AG10803 (cell line): ENCODE measurements around the gene KLHL1.

Experiments
- DNase-seq: peaks from one replicate; pipeline ENCODE4 v3.0.0; 2010; ENCODE audit warnings: low read depth
- H3K4me3 ChIP-seq: 2 replicates; pipeline ENCODE4 v1.5.1; 2011; ENCODE audit warnings: mild to moderate bottlenecking, low read length, control low read depth
- CTCF ChIP-seq: conservative IDR thresholded peaks from 2 replicates; pipeline ENCODE4 v1.5.1; 2011; ENCODE audit warnings: mild to moderate bottlenecking, low read length, control low read depth, inconsistent platforms

KLHL1 gene

GRCh38 chr13:69948016-69948415 lies 160.2 kb downstream of the KLHL1 start:
- no peak for TF ChIP-seq CTCF
- DNase-seq, result no peak

GRCh38 chr13:69947582-69947981 lies 160.7 kb downstream of the KLHL1 start:
- H3K4me3 ChIP-seq, result no peak overlapping the region
- no peak for TF ChIP-seq CTCF
- no peak for DNase-seq

More at GRCh38 chr13:69948016-69948415, 160.2 kb downstream of the KLHL1 start:
- no peak overlapping the region for H3K4me3 ChIP-seq

GRCh38 chr13:69946511-69946910 lies 161.7 kb downstream of the KLHL1 start:
- no peak for TF ChIP-seq CTCF
- H3K4me3 ChIP-seq, result no peak overlapping the region
- no peak for DNase-seq

- no peak for TF ChIP-seq CTCF
- H3K4me3 ChIP-seq, result no peak overlapping the region
- no peak for DNase-seq
These were observed 173.2 kb downstream of the KLHL1 start for GRCh38 chr13:69935043-69935442.

GRCh38 chr13:69928262-69928661 lies 180.0 kb downstream of the KLHL1 start:
- TF ChIP-seq CTCF, result no peak
- no peak overlapping the region for H3K4me3 ChIP-seq
- no peak for DNase-seq

GRCh38 chr13:69921156-69921555 lies 187.1 kb downstream of the KLHL1 start:
- no peak for TF ChIP-seq CTCF
- no peak for DNase-seq
- H3K4me3 ChIP-seq, result no peak overlapping the region

- no peak for TF ChIP-seq CTCF
- DNase-seq, result no peak
- H3K4me3 ChIP-seq, result no peak overlapping the region
These were observed 195.6 kb downstream of the KLHL1 start for GRCh38 chr13:69912630-69913029.
